IPS-18c (cell line): ENCODE data around the gene ZC3H4.
A peak's percentile ranks its signal among the peaks of the same experiment; 100 is the strongest.

Source experiments
- H3K4me3 ChIP-seq: 2 replicates; pipeline ENCODE4 v1.7.0; 2013; ENCODE audit warnings: low read depth, mild to moderate bottlenecking, low read length, moderate library complexity; ENCODE audit not compliant: insufficient read depth
- H3K9me3 ChIP-seq: one replicate; pipeline ENCODE4 v1.6.1; 2013; ENCODE audit warnings: mild to moderate bottlenecking, low read length, moderate library complexity; ENCODE audit not compliant: control insufficient read depth, insufficient read depth

ZC3H4 gene

DNA sequence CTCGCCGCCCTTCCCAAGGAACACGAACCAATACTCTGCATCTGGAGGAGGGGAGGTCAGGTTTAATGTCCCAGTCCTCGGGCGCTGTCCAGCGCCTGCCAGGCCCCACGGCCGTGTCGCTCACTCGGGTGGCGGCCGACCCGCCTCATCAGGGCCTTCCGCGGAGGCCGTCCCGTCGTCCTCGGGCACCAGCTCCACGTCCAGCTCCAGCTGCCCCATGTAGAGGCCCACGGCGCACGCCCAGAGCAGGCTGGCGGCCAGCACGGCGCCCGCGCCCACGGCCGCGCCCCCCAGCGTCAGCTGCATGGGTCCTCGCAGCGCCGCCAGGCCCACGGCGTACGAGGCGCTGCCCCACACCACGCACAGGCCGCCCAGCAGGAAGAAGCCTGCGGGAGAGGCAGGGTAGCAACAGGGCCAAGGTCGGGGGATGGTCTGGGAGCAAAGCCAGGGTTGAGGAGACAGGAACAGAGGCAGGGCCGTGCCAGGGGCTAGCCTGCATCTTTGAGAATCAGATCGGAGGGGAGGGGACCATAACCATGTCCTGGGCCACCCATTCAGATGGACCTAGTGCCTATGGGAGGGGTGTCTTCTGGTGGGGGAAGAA lies 67.6 kb downstream of the ZC3H4 start:
- Histone ChIP-seq H3K4me3 (no peak overlapping the region), H3K9me3 (no peaks in the 10 kb centered on the region)

GRCh38 chr19:47044946-47045866 lies 68.4 kb downstream of the ZC3H4 start:
- H3K9me3 ChIP-seq, result no peaks in the 10 kb centered on the region
- no peak overlapping the region for H3K4me3 ChIP-seq

GRCh38 chr19:47040869-47041268 lies 72.7 kb downstream of the ZC3H4 start:
- Histone ChIP-seq H3K4me3 (no peak overlapping the region), H3K9me3 (no peaks in the 10 kb centered on the region)

- no peak overlapping the region for H3K4me3 ChIP-seq
- no peaks in the 10 kb centered on the region for H3K9me3 ChIP-seq
Observed at GRCh38 chr19:47039239-47039874, 74.2 kb downstream of the ZC3H4 start.

- Histone ChIP-seq H3K9me3 (no peaks in the 10 kb centered on the region), H3K4me3 (no peak overlapping the region)
Observed at GRCh38 chr19:47037766-47038165, 75.8 kb downstream of the ZC3H4 start.

DNA sequence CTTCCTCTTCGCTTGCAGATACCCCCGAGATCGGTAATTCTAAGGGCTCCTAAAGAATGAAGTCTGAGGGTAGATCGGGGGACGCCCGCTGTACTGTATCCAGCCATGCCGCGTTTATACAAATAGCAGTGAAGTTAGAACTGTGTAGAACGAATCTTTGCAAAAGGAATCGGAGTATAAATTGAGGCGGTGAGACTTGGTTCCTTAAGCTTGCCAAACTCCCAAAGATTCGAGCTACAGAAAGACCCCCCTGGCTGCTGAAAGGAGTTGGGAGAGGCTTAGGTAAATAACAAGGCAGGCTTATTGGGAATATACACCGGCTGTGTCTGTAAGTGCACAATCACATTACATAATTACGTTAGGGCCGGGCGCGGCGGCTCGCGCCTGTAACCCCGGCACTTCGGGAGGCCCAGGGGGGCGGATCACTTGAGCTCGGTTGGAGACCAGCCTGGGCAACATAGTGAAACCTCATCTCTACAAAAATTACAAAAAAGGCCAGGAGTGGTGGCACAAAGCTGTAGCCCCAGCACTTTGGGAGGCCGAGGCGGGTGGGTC lies 77.4 kb downstream of the ZC3H4 start:
- peak overlapping the region; percentile 57 for H3K4me3 ChIP-seq
- H3K9me3 ChIP-seq, result no peaks in the 10 kb centered on the region

DNA sequence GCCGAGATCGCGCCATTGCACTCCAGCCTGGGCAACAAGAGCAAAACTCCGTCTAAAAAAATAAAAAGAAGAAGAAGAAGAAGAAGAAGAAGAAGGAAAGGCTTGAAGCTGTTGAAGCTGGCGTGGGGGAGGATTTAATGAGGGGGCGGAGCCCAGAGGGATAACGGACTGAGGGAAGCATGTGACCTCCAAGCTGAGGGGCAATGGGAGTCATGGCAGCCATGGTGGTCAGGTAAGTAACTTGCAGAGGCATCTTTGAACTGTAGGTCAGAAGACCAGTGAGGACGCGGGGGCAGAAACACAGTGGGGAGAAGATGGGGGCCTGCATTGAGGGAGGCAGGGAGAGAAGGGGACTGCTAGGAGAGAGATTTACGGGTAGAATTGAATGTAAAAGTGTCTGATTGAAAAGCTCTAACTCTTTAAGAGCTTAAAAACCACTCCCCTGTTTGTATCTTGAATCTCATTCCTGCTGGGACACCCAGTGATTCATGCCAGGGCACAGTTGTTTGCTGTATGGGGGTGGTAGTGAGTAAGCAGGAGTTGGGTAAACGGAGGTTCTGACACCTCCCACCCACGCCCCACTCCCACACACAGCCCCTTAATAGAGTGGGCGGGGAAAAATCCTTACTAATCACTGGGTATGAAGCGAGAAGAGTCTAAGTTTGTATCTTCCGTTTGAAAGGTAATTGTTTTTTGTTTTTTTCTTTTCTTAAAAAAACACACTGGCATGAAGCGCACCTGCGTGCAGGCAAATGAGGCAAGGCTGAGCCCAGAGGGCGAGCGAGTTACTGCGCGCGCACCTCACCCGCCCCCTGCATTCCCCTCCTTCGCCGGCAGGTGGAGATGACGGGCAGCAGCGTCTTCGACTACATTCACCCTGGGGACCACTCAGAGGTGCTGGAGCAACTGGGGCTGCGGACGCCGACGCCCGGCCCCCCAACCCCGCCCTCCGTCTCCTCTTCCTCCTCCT lies 78.2 kb downstream of the ZC3H4 start:
- Histone ChIP-seq H3K9me3 (no peaks in the 10 kb centered on the region), H3K4me3 (peak overlapping the region; percentile 57)

GRCh38 chr19:47032171-47032811 lies 81.3 kb downstream of the ZC3H4 start:
- Histone ChIP-seq H3K4me3 (no peak overlapping the region), H3K9me3 (no peaks in the 10 kb centered on the region)

- no peaks in the 10 kb centered on the region for H3K9me3 ChIP-seq
- peak overlapping the region; percentile 31; the same call in 1 of the 2 replicates for H3K4me3 ChIP-seq
Observed at GRCh38 chr19:47028195-47028601, 85.4 kb downstream of the ZC3H4 start.

GRCh38 chr19:47027586-47028088 lies 85.9 kb downstream of the ZC3H4 start:
- Histone ChIP-seq H3K9me3 (no peaks in the 10 kb centered on the region), H3K4me3 (no peak overlapping the region)

GRCh38 chr19:47026889-47027288 lies 86.7 kb downstream of the ZC3H4 start:
- Histone ChIP-seq H3K4me3 (no peak overlapping the region), H3K9me3 (peaks cover 2% of the 10 kb centered on the region)

GRCh38 chr19:47026156-47026555 lies 87.4 kb downstream of the ZC3H4 start:
- Histone ChIP-seq H3K4me3 (no peak overlapping the region), H3K9me3 (peaks cover 2% of the 10 kb centered on the region)

- H3K9me3 ChIP-seq, result peaks cover 2% of the 10 kb centered on the region
- H3K4me3 ChIP-seq, result no peak overlapping the region
Observed at GRCh38 chr19:47024502-47024901, 89.1 kb downstream of the ZC3H4 start.

DNA sequence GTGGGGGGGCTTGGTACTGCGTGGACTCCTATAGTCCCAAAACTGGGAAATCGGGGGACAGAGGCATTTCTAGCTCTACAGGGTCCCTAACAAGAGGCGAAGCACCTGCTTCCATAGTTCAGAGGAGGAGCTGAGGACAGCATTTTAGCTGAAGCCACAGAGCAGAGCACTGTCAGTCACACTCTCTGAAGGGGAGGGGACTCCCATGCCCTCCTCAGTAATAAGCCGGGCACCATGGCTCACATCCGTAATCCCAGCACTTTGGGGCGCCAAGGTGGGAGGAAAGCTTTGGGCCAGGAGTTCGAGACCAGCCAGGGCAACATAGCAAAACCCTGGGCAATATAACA lies 90.2 kb downstream of the ZC3H4 start:
- Histone ChIP-seq H3K4me3 (peak overlapping the region; percentile 44), H3K9me3 (peaks cover 2% of the 10 kb centered on the region)

DNA sequence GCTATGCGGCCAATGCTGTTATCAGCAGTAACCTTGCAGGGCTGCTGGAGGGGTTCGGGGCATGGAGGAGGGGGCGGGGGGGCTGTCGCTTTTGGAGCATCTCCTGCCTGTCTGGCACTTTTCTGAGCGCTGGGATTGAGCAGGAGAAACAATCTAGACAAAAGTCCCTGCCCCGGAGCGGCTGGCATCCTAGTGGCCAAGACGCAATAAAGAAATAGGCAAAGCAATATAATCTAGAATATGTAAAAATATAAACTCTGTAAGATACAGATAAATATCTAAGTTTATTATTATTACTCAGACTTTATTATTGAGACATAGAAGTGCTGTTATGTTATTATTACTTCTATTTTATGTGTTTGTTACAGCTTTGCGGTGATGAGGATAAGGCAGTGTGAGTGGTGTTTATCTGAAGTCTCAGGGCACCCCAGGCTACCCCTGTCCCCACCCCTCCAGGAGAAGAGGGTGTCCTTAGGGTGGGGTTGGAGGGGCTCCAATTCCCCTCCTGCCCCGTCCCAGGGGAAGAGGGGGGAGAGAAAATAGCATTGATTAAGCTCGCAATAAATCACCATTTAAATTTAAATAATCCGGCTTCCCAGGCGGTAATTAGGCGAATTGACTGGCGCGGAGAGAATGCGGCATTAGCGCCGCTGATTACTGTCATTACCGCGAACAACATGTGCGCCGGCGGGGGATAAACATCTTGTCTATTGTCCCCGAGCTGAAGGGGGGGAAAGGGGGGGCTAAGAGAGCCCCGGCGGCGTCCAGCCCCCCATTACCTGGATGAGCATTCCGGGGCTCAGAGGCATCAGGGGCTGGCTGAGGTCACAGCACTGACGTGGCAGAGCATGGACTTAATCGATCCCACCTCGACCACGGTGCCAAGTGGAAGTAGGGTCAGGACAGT lies 90.8 kb downstream of the ZC3H4 start:
- Histone ChIP-seq H3K9me3 (peaks cover 2% of the 10 kb centered on the region), H3K4me3 (peak overlapping the region; percentile 44)
